Prostate gland (tissue), 2 donors: ENCODE measurements around the gene SRP68.

ENCODE experiments used
- CTCF ChIP-seq, 4 experiments: fragments of 200-600 bp in 2 of 4; fragments of 450-650 bp in 2 of 4; sonication (generic) in 2 of 4; IDR thresholded peaks; 1 replicate in 3 of 4; 2 replicates in 1 of 4; pipeline ENCODE4 v1.5.1; 2016 to 2019; ENCODE audit warnings: antibody characterized with exemption in 4 of 4, mild to moderate bottlenecking in 2 of 4, moderate library complexity in 2 of 4
- POLR2A ChIP-seq: fragments of 450-650 bp; IDR thresholded peaks from one replicate; pipeline ENCODE4 v1.6.1; 2016; ENCODE audit warnings: antibody characterized with exemption, mild to moderate bottlenecking

- TF ChIP-seq CTCF (IDR thresholded peaks at IDR 0.05): peak in 1 of 4 experiments; percentile 11
- peak; percentile 74 for TF ChIP-seq POLR2A
Measured at GRCh38 chr17:76103274-76104139, 31.2 kb upstream of the SRP68 start, which contains the start of gene EXOC7.
